ENCODE measurements around the gene VCP.

The VCP gene

GRCh38 chr9:35102769-35103659 lies 30.6 kb upstream of the VCP start, which contains the start of gene STOML2:
Gene STOML2 (minus strand): TSS chr9:35103131. CDS start chr9:35103094, 37 bp downstream.
- peak; percentile 94 for DNase-seq

DNA sequence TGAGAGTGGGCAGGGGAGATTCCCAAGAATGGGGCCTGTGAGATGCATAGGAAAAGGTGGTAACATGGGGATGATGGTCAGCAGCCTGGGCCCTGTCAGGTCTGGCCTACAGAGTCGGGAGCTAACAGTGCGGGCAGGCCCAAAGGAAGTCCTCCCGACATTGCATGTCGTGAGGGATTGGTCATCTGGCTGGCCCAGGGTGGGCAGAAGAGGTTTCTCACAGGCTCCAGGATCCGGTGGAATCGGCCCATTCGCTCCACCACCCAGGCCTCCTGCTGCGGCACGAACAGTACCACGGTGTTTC lies 30.0 kb upstream of the VCP start:
- no peak for DNase-seq

- DNase-seq: no peak
Observed at GRCh38 chr9:35097573-35097972, 25.1 kb upstream of the VCP start.

GRCh38 chr9:35096035-35096849 lies 23.8 kb upstream of the VCP start, which contains the start of gene PIGO:
Gene PIGO (minus strand): TSS chr9:35096591. CDS start chr9:35095565, 1,026 bp downstream.
- peak; percentile 79 for DNase-seq

DNA sequence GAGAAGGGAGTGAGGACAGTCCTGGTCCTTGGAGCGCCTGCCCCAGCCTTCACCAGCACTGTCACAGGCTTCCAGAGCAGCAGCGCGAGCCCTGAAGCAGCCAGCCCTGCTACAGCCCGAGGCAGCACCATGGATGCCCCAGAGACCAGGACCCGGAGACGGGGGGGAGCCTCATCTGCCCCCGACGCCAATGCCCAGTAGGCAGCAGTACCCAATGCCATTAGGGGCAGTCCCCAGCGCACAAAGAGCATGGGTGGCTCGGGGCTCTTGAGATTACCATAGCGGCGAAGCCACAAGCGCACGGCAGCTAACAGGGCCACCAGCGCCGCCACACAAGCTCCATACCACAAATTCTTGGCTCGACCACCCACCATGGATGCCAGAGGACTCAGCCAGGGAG lies 19.1 kb upstream of the VCP start:
- no peak for DNase-seq

DNA sequence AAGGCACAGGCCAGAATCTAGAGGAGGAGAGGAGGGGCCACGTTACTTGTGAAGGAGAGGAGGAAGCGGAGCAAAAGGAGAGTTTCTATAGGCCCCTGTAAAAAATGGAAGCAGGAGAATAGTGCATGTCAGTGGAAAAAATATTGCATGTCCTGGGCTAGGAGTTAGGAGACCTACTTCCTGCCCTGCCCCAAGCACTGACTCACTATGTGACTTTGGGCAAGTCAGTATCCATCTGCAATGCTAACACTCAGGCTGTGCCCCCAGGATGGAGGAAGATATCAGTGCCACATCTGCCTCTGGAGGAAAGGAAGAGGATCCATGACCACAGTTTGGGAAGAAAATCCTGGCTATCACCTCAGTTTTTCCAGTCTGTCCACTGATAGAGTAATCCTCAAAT lies 17.0 kb upstream of the VCP start:
- no peak for DNase-seq

DNA sequence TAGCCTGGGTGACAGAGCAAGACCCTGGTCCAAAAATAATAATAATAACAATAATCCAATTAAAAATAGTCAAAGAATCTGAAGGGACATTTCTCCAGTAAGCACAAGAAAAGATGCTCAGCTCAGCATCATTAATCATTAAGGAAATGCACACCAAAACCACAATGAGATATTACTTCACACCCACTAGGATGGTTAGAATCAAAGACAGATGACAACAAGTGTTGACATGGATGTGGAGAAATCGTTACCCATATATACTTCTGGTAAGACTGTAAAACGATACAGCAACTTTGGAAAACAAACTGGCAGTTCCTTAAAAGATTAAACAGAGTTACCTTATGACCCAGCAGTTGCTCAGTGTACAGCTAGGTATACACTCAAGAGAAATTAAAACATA lies 12.7 kb upstream of the VCP start:
- DNase-seq: no peak

DNA sequence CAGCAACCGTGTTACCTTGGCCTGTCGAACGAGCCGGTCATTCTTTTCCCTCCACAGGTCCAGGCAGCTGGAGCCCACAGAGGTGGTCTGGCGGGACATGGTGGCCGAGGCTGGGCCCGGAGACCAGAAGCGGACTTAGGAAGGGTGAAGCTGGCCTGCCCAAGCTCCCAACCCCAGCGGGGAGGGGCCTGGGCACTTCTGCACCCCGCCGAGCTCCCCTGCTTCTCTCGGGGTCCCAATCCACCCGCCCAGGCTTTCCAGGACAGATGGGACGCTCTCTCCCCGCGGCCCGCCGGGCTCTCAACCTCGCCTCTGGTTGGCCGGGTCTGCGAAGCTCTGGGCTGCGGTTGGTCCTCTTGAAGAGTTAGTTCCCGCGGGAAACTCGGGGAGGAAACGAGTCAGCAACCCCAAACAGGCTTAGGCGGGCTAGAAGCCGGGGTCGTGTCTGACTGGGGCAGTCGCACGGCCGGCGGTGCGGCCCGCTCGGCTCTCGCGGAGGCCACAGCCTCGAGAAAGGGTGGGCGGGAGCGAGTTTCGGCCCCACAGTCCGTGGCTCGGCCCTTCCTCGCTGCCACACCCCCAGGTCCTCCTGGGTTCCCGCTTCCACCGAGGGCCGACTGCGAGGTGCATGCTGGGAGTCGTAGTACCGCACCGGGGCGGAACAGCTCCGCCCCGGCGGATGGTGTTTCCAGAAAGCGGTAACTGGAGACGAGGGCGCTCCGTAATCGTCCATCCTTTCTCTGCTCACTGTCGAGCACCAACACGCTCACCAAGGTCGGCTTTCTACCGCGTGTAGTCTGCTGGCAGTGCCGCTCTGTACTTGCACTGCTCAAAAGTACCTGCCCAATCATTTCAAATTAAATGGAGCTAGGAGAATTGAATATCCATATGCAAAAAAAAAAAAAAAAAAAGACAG lies 7.3 kb upstream of the VCP start, which contains the start of gene FANCG:
Gene FANCG (minus strand): TSS at position 517 of the 916 bp plus-strand sequence. CDS start 418 bp downstream, at position 99.
- peak; percentile 90 for DNase-seq

DNA sequence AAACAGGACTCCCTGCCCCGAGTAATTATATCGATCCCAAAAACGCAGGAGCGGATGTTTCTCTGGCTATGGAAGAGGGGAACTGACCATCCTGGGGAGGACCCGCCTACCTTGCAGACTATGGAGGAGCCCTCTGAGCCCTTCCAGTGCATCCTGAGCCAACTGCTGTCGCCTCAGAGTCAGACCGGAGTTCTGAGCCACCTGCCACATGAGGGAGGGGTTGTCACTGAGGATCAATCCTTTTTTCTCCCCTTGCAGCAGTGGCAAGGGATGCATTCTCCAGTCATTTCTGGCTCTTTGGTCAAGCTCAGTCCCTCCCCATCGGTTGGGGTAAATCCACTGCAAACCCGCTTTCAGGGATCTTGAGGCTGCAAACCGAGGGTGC lies 6.6 kb upstream of the VCP start:
- DNase-seq: no peak

DNA sequence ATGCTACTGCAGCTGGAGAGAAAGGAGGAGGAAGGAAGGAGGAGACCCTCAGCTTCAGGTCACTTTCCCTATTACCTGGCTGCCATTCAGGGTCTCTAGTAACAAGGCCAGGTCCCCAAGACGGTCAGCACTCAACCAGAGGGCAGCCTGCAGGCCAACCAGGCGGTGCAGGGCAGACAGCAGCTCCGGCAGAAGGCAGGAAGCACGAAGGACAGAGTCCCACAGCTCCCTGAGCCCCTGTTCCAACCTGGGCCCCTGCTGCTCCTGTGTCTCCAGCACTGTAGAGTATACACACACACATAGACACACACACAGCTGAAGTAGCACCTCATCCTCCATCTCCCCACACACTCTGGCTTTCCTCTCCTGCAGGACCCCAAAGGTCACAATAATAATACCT lies 5.6 kb upstream of the VCP start:
- no peak for DNase-seq

- DNase-seq: no peak
Observed at GRCh38 chr9:35076848-35077247, 4.4 kb upstream of the VCP start.

DNA sequence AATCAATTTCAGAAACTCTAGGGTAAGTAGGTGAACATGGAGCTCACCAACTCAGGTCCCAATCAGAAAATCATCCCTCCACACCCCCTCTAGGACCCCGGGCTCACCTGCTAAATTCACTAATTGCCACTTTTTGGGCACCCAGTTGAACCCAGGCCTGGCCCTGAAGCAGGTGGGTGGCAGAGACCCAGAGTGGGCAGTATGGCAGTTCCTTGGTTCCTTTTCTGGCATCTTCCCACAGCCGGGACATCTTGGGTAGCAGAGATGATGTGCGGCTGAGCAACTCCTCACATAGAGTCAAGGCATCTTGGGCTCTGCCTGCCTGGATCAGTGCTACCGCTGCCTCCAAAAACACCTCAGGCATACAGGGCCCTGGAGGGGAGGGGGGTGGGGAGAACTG lies 2.9 kb upstream of the VCP start:
- no peak for DNase-seq

DNA sequence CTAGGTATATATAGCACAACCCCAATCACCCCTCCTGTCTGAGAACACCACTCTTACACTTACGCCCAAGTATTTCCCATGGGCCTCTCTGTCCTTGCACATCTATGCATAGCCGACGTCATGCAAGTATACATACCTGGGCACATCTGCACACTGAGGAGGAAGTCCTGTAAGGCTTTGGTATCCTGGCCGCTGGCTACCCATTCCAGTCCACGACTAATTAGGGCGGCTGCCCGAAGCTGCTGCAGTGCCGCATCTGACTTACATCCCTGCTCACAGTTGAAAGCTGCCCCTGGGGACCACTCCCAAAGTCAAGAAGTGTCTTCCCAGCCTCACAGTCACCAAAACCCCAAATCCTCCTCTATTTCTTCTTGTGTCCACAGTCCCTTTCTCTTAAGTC lies 2.4 kb upstream of the VCP start:
- no peak for DNase-seq

- DNase-seq: no peak
Observed at GRCh38 chr9:35074141-35074540, 1.7 kb upstream of the VCP start.

DNA sequence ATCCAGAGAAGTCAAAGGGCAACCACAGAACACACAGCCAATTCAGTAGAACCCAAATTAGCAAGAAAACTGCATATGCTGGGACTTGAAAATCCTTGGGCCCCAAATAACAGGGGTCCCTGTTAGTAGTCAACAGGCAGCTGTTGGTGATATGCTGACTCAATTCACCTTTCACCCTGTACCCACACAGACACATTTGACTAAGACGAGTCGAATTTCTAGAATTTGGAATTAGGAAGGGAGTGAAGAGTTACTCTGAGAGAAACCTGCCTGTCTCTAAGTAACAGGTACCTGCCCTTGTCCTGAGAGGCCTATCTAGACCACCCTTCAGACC lies 821 bp upstream of the VCP start:
- no peak for DNase-seq

- DNase-seq: peak; percentile 77
Observed at GRCh38 chr9:35071814-35072460, 488 bp downstream of the VCP start.

- DNase-seq: peak; percentile 35
Observed at GRCh38 chr9:35070823-35071813, 1.3 kb downstream of the VCP start.

DNA sequence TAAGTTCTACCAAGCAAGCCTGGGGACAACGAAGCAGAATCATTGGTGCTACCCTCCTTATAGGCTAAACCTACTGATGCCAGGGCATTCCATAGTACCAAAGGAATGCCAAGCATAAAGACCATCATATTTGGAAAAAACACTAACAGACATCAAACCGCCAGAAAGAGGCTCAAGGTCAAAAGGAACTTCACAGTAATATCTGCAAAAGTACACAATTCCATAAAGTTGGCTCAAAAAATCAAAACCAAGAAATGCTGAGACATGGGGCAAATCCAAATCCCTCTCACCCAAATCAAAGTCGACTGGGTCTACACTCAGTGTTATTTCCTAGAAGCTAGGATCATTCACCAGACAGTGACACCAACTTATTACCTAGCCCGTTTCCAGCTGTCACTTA lies 3.4 kb downstream of the VCP start:
- DNase-seq: no peak

GRCh38 chr9:35067056-35067455 lies 5.4 kb downstream of the VCP start:
- no peak for DNase-seq

DNA sequence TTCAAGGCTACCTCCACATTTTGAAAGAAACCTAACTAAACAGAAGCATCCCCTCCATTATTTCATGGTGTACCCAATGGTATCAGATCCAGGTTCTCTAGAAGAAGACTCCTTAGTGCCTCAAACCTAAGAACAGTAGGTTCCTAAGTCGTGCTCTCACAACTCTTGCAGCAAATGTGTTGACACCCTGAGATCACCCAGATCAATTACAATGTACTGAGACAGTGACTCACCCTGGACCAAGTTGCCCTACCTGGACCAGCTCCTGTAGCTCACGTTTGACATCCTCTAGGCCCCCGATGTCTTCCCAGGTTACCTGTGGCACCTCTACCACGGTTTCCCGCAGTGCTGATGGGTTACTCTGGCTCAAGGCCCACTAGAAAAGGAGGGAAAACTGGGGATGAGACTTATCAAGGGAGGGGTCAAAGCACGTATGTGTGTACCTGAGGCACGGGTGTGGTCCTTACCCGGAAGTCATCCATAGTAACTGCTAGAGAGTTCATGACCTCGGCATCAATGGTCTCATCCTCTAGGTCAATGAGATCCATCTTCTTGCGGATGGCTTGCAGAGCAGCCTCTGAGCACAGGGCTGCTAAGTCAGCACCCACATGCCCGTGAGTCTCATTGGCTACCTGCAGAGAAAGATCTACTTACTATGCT lies 11.7 kb downstream of the VCP start:
- no peak for DNase-seq

GRCh38 chr9:35059438-35059837 lies 13.0 kb downstream of the VCP start:
- no peak for DNase-seq
